HuH-7 (cell line): ENCODE data around the gene SNX6.
"Not testable (repeated sequence)": the region's sequence is repeated elsewhere in the genome, so short reads cannot be mapped to it uniquely, and the experiment has no call there.

Source experiments
- DNase-seq: peaks from one replicate; pipeline ENCODE4 v3.0.0; 2011; ENCODE audit warnings: low spot score

SNX6 gene

GRCh38 chr14:34634360-34634771 lies 4.4 kb upstream of the SNX6 start:
- not testable (repeated sequence) for DNase-seq

GRCh38 chr14:34633742-34634141 lies 3.8 kb upstream of the SNX6 start:
- no peak for DNase-seq

GRCh38 chr14:34632411-34632978 lies 2.5 kb upstream of the SNX6 start:
- no peak for DNase-seq

- peak; percentile 8 for DNase-seq
Measured at GRCh38 chr14:34629344-34629656, 648 bp downstream of the SNX6 start.

- DNase-seq, result peak; percentile 38
Measured at GRCh38 chr14:34628681-34629135, 1.2 kb downstream of the SNX6 start.

GRCh38 chr14:34623506-34623905 lies 6.4 kb downstream of the SNX6 start:
- no peak for DNase-seq

GRCh38 chr14:34620839-34621238 lies 9.1 kb downstream of the SNX6 start:
- DNase-seq, result no peak

- no peak for DNase-seq
Measured at GRCh38 chr14:34620115-34620514, 9.8 kb downstream of the SNX6 start.

GRCh38 chr14:34619471-34619870 lies 10.5 kb downstream of the SNX6 start:
- DNase-seq, result no peak

GRCh38 chr14:34616360-34616759 lies 13.6 kb downstream of the SNX6 start:
- no peak for DNase-seq

GRCh38 chr14:34615507-34615906 lies 14.4 kb downstream of the SNX6 start:
- DNase-seq, result no peak

GRCh38 chr14:34614638-34615037 lies 15.3 kb downstream of the SNX6 start:
- DNase-seq, result no peak

- DNase-seq, result no peak
Measured at GRCh38 chr14:34610101-34610500, 19.8 kb downstream of the SNX6 start.

- DNase-seq, result no peak
Measured at GRCh38 chr14:34605461-34605860, 24.5 kb downstream of the SNX6 start.

GRCh38 chr14:34604995-34605394 lies 25.0 kb downstream of the SNX6 start:
- no peak for DNase-seq

- no peak for DNase-seq
Measured at GRCh38 chr14:34596891-34597290, 33.1 kb downstream of the SNX6 start.

GRCh38 chr14:34593740-34594375 lies 36.1 kb downstream of the SNX6 start:
- no peak for DNase-seq

GRCh38 chr14:34592623-34593022 lies 37.3 kb downstream of the SNX6 start:
- no peak for DNase-seq

GRCh38 chr14:34583525-34583924 lies 46.4 kb downstream of the SNX6 start:
- no peak for DNase-seq

- DNase-seq, result no peak
Measured at GRCh38 chr14:34582117-34582680, 47.7 kb downstream of the SNX6 start.

- DNase-seq, result no peak
Measured at GRCh38 chr14:34580381-34580780, 49.6 kb downstream of the SNX6 start.

- no peak for DNase-seq
Measured at GRCh38 chr14:34571771-34572170, 58.2 kb downstream of the SNX6 start.

- DNase-seq, result no peak
Measured at GRCh38 chr14:34569750-34570149, 60.2 kb downstream of the SNX6 start.

GRCh38 chr14:34568803-34569202 lies 61.1 kb downstream of the SNX6 start:
- no peak for DNase-seq
